Limb (tissue), 2 donors: ENCODE data around the gene CFAP53.
A peak's percentile ranks its signal among the peaks of the same experiment; 100 is the strongest.

Experiments
- DNase-seq, 2 donors: peaks; one replicate each; pipeline ENCODE4 v3.0.0-alpha.2; 2016; ENCODE audit errors: extremely low spot score in 2 of 2

Gene CFAP53

DNA sequence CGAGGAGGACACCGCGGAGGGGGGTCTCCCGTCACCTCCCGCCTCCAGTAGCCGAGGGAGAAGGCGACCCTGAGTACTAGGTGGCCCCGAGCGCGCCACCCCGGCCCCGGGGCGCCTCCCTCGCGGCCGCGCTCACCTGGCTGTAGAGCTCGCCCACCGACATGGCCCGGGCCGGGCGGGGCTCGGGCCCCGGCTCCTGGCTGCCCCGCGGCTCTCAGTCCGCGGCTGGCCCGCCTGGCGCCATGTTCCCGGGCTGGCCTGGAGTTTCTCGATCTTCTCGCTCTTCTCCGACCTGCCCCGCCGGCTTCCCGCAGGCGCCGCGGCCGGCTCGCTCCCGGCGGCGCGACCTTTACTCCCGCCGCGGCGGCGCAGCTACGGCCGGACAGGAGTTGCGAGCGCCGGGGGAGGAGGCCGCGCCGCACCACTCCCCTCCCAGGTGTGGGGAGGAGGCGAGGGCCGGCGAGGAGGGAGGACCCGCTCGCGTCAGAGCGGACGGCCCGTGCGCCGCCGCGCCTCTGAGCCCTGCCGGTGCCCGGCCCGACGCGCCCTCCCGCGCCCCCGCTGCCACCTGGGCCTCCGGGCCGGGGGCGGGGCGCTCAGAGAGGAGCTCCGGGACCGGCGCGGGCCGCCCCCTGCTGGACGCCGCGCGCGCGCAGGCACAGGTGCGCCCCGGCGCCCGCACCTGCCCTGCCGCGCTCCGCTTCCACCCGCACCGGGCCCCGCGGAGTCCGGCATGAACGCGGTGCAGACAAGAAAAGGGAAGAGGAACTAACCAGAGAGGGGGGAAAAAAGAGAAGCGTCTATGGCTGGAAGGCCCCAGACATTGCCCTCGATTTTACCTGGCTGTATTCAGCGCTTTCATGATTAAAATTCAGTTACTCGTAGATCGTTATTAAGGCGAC lies 71.4 kb downstream of the CFAP53 start, which contains the start of gene MYO5B:
MYO5B (minus strand) TSS at position 517 of the 902 bp plus-strand sequence; CDS start at position 163, 354 bp downstream.
- peak in 1 of 2 donors; percentile 71 for DNase-seq

DNA sequence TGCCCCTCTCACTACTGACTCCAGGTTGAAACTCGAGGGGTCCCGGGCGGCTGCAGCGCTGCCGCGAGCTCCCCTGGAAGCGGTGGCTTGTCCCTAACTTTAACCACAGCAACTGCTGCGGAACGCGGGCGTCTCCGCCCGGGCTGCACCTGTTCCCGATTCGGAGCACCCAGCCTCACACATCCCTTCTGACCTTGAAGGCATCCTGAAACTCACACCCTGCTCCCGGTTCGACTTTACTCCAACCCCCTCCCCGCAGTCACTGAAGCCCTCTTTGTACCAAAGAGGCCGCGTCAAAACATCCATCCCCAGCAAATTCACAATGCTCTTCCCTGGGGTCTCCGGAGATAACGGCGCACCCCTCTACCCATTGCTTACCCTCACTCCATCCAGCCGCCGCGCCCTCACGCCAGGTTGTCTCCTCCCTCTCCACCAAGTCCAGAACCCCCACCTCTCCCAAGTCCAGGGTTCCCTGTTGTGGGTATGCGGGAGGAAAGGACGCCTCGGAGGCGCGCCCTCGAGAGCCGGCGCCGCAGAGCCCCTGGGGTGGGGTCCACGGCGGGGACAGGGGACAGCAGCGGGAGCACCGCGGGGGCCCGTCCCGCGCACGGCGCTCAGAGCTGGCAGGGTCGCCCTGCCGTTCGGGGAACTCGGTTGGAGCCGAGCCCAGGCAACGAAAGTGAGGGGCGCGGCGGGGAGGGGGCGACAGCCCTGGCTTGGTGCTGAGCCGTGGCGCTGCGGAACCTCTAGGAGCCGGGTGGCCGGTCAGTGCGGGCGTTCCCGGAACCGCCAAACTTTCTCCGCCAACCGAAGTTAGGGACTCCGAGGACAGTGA lies 72.3 kb downstream of the CFAP53 start:
- DNase-seq, result peak in 1 of 2 donors; percentile 44

DNA sequence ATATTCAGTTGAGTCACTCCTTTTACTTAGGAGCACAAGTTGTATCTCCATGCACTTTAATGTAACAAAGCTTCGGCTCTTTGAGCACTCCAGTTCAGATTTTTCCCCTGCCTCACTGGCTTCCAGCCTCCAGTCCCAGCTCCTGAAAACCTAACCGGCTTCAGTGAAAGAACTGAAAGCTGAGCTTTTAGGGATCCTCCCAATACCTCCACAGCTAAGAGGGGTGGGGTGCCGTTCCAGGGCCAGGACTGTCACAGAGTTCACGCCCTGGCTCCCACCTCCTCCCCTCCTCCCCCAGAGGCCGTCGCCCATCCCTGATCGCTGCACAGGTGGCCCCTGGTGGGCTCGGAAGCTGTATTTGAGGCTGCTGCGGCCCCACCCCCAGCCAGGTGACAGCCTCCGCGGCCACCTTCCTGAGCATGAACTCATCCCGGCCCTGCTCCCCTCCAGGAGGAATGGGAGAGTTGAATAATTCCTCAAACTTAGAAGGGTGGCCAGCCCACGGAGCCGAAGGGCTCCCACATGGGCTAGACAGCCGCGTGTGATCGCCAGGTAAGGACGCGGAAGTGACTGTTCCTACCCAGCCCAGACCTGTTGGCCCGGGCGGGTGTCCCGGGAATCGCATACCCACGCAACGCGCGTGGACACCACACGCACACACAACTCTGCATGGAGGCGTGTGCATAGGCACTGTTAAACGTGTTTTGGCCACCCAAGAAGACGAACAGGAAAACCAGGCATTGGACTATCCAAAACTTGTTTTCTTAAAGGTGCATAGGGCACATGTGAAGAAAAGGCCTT lies 73.1 kb downstream of the CFAP53 start:
- peak in 1 of 2 donors; percentile 43 for DNase-seq

DNA sequence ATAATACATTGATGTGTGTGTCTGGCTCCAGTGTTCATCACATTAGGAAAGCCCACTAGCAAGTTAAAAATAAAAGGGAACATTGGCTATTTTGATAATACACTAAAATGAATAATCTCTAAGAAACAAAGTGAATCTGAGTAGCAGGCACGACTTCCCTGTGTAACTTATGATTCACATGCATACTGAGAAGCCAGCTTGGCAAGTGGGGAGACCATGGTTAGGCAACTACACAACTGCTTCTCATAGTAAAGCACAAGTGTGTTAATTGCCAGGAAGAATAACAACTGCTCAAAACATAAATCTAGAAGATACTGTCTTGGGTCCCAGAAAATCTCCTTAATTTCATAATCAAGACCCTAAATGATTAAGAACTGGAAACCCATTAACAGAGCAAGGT lies 75.4 kb downstream of the CFAP53 start:
- no peak for DNase-seq

DNA sequence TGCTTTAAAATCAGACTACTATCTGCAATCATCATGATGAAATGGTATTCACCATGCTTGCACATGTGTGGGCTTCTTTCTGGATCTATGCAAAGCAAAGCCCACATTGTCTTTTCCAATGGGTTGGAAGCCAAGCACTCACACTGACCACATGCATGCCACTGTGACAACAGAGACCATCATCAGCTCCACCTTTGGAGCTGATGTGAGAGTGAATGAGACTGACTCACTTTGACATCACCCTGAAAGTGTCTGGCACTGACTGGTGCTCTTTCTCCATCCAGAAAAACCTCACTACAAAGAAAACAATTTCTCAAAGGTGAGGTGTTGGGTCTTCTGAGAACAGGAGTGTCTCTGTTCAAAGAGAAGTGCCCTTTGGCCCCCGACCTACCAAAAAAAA lies 76.1 kb downstream of the CFAP53 start:
- DNase-seq, result no peak

DNA sequence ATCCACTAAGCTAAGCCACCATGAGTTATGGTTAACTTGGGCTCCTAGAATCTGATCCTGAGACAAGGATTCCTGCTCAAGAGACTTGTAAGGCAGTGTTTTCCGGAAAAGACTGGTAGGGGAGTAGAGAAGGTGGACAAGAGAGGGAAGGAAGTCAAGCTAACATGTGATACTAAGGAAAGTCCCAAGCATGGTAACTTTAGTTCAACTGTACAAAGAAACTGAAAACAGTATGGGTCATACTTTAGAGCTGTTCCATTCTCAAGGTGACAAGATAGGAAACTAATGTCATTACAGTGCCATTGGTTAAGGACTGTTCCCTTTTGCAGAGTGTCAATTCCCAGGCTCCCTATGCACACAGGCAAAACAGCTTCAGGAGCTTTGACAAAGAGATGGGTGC lies 77.1 kb downstream of the CFAP53 start:
- DNase-seq, result no peak

DNA sequence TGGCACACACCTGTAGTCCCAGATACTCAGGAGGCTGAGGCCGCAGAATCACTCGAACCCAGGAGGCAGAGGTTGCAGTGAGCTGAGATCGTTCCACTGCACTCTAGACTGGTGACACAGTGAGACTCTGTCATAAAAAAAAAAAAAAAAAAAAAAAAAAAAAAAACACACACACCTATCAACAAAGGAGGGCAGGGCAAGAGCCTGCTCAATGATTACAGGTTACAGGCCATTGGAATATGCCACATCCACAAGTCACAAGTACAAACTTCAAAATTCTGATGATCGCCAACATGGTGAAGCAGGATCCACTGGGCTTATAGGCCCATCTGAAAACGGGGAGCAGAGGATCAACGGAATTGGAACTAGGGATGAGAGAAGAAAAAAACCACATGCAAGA lies 77.6 kb downstream of the CFAP53 start:
- DNase-seq, result no peak

DNA sequence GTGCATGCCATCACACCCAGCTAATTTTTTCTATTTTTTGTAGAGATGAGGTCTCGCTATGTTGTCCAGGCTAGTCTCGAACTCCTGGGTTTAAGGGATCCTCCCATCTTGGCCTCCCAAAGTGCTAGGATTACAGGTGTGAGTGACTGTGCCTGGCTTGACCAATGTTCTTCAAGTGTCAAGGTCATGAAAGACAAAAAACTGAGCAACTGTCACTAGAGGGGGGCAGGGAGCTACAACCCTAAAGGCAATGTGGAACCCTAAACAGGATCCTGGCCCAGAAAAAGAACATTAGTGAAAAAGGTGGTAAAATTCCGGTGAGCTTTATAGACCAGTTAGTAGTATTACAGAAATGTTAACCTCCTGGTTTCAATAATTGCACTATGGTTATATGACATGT lies 78.6 kb downstream of the CFAP53 start:
- no peak for DNase-seq

DNA sequence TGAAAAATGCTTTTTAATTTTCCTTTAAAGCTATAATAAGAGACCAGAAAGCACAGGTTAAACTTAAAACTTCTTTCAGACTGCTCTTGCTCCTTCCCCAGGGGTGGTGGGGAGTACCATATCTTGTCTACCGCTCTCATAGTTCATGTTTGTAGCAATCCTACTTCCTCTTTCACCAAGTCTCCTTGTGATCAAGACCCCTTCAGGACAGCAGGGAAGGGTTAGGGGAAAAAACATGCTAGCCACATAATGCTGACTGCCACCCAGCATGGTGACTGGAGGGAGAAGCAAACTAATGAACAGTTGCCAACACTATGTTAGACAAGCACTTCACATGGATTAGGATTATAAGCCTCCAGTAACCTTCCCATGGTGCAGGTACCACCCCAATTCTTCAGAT lies 79.9 kb downstream of the CFAP53 start:
- no peak for DNase-seq

DNA sequence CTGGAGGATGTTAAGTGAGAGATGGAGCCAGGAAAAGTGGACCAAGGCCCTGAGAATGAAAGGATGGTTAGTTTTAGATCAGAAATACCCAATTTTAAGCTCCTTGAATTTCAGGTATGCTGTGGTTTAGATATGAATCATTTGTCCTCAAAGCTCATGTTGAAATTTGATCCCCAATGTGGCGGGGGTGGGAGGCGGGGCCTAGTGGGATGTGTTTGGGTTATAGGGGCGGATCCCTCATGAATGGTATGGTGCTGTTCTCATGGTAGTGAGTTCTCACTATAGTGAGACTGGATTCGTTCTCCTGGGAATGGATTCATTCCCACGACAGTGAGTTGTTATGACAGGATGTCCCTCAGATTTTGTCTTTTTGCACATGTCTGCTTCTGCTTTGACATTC lies 82.7 kb downstream of the CFAP53 start:
- DNase-seq, result no peak

DNA sequence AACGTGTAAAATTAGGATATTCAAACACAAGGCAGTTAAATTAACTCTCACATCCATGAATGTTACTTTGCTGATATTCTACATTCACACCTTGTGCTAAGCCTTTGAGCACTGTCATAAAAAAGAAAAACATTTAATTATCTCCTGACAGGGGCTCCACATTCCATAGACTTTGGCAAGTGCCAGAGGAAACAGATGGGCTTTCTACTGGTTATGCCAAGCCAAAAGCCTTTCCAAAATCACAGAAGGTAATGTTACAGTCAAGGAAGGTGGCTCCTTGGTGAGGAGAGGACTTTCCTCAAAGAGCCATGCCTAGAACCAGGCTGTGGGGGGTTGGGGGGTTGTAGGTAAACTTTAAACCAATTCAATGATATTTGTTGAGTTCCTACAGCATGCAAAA lies 83.8 kb downstream of the CFAP53 start:
- no peak for DNase-seq

DNA sequence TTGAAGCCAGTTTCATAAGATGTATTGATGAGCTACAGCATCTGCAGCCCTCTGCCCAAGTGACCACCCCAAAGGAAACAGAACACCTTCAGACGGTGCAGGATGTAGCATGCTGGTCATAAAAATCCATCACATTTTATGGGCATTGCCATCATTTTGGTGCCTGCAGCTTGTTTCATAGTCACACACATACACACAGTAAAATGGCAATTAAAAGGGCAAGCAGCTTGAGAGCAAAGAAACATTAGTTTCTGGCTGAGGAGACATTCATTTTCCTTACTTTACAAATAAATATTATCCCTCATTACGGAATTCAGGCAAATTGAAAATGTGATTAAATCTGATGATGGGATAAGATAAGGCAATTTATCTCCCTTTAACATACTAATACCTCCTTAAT lies 84.7 kb downstream of the CFAP53 start:
- DNase-seq, result no peak

DNA sequence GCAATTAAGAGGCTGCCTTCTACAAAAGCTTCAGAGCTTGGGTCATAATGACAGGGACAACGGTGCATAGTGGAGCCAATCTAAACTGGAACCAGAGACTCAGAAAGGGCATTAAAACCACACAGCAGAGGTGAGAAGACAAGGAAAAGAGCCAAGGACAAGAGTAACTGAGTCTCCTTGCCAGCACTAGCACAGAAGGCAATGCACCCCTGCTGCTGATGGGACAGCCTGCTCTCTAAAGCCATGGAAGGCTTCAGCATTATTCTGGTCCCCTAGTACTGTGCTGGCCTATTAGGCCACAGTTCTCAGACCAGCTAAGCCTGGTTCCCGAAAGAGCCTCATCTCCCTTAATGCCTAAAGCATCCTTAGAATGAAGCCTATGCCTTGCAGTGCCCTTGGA lies 86.8 kb downstream of the CFAP53 start:
- DNase-seq, result no peak

DNA sequence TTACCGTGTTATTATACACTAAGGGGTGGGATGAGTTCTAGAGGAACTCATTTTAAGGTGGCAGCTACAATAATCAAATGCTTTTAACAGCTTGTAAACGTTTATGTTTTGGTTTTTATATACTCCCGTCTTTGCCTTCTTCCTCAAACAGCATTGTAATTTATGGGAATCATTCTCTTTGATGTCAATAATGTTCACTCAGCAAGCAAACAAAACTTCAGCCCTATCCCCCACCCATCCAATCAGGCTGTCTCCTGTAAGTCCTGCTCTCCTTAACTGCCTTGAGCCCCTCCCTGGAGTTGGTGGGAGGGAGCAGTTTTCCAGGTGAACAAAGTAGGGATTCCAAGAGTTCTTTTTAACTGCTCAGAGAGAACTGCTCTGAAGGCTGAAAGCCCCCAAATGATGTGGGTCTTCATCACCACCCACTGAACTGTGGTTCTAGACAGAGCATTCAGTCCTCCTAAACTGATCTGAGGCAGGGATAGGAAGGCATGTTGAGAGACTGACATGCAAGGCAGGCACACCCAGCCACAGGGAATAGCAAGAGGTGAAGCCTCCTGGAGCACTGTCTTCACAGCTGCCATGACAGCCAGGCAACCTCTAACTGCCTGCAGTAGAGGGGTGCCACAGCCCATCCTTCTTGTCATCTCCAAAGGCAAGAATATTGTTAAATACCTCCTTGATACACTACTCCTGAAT lies 88.9 kb downstream of the CFAP53 start:
- no peak for DNase-seq
